ENCODE measurements around the gene PAX4.
A peak's percentile ranks its signal among the peaks of the same experiment; 100 is the strongest.
"Not testable (repeated sequence)": the region's sequence is repeated elsewhere in the genome, so short reads cannot be mapped to it uniquely, and the experiment has no call there.

The PAX4 gene

DNA sequence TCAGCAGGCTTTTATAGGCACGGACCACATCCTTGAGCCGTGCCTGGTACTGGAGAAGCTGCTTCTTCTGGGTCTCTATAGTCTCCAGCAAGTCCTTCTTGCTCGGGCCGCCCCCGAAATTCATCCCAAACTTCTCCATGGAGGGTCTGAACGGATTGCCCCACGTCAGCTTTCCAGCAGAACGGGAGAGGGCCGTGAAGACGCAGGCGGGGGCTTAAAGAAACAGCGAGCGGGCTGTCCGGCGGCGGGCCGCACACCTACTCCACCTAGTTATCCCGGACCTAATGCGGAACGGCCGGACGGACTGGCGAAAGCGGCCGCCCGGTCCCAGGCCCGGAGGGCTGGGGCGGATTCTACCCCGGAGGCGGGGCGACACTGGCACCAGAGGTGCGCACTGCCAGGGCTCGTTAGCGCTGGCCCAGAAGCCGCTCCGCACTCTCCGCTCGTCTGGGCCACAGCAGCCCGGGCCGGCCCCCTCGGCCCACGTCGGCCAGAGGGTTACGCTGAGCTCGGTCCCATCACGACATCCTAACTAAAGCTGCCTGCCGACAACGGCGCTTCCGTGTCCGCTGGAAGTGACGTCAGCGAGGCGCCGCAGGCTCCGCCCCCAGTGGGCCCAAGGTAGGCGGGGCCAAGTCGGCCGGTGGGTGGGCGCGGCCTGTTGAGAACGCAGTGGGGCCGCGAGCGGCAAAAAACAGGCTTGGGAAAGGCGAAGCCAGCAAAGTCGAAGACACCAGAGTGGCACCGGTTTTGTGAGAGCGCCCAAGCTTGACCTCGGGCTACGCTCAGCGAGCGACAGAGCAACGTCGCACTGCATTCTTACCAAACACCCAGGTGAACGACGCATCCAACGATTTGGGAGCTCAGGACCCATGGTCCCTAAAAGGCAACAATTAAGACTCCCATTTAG, 32.6 kb downstream of the PAX4 start, which contains the start of gene GCC1:
Gene GCC1 (minus strand): TSS at position 553 of the 910 bp plus-strand sequence. CDS start 414 bp downstream, at position 139.
- DNase-seq (ENCODE audit: low spot score), result peak; percentile 93

DNA sequence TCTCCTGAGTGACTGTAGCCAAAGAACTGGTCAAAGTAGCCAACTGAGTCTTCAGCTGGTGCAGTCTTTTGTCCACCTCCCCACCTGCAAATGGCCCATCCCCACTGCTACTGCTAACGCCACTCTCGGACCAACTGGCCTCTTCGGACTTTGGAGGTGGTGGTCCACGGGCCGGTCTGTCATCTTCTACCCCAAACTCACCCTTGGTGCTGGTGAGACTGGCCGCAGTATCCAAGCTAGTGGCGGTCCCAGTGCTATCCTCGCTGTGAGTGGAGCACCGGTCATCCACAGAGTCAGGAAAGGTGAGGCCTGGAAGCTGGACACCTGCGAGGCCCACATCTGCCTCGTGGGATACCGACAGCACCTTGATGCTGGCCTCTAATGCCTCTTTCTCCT, 33.3 kb downstream of the PAX4 start:
- DNase-seq (ENCODE audit: low spot score), result no peak

- no peak for DNase-seq (ENCODE audit: low spot score)
Measured at GRCh38 chr7:127582361-127582760, 35.6 kb downstream of the PAX4 start.

GRCh38 chr7:127581716-127582115, 36.2 kb downstream of the PAX4 start:
- no peak for DNase-seq (ENCODE audit: low spot score)

- DNase-seq (ENCODE audit: low spot score), result no peak
Measured at GRCh38 chr7:127580612-127581011, 37.3 kb downstream of the PAX4 start.

GRCh38 chr7:127578711-127579275, 39.1 kb downstream of the PAX4 start:
- no peak for DNase-seq (ENCODE audit: low spot score)

- peak; percentile 24 for DNase-seq (ENCODE audit: low spot score)
Measured at GRCh38 chr7:127578036-127578684, 39.8 kb downstream of the PAX4 start.

- no peak for DNase-seq (ENCODE audit: low spot score)
Measured at GRCh38 chr7:127571741-127572505, 46.0 kb downstream of the PAX4 start.

GRCh38 chr7:127568034-127568433, 49.9 kb downstream of the PAX4 start:
- not testable (repeated sequence) for DNase-seq (ENCODE audit: low spot score)

- DNase-seq (ENCODE audit: low spot score), result no peak
Measured at GRCh38 chr7:127566242-127566641, 51.7 kb downstream of the PAX4 start.
